Middle frontal gyrus (tissue), 1 donor: ENCODE results near the gene PCSK4.
"Not testable (repeated sequence)": the region's sequence is repeated elsewhere in the genome, so short reads cannot be mapped to it uniquely, and the experiment has no call there.

Source experiments
- DNase-seq: peaks from one replicate; pipeline ENCODE4 v3.0.0-alpha.2; 2015; ENCODE audit warnings: low spot score; ENCODE audit errors: extremely low spot score

The PCSK4 gene

DNA sequence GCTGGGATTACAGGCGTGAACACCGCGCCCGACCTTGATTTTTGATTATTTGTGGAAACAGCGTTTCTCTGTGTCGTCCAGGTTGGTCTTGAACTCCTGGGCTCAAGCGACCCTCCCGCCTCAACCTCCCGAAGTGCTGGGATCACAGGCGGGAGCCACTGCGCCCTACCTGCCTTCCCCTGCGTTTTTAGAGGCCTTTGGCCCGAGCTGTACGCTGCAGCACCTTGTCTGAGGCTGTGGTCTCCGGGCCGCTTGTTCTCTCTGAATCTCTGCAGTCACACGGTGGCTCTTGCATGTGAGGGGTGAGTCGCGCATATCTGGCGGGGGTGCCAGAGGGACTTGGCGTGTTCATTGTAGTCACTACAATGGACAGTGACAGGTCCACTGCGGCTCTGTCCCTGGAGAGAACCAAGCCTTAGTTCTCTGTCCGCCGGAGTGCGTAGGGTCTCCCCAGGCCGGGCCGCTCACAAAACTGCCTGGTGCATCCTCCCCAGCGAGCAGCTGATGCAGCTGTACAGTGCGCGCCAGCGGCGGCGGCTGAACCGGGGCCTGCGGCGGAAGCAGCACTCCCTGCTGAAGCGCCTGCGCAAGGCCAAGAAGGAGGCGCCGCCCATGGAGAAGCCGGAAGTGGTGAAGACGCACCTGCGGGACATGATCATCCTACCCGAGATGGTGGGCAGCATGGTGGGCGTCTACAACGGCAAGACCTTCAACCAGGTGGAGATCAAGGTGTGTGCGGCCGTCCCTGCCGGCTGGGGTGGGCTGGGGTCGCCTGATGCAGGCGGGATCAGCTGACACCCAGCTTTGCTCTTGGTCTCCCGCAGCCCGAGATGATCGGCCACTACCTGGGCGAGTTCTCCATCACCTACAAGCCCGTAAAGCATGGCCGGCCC is 50.4 kb downstream of the PCSK4 start:
- not testable (repeated sequence) for DNase-seq

DNA sequence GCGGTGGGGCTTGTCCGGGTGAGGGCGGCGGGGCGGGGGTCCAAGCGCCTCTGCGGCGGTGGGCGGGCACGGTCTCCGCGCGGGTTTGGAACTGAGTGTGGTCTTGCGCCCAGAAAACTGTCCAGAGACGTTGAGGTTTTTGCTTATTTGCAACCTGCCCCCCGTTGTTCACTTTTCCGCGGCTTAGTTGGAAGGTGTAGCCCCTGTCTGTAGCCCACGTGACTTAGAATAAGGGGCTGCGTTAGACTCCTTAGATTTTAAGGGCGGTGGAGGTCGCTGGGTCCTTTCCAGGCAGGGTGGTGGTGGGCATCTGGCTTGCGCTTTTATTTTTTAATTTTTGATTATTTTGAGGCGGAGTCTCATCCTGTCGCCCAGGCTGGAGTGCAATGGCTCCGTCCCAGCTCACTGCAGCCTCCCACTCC is 51.2 kb downstream of the PCSK4 start:
- DNase-seq: no peak

DNA sequence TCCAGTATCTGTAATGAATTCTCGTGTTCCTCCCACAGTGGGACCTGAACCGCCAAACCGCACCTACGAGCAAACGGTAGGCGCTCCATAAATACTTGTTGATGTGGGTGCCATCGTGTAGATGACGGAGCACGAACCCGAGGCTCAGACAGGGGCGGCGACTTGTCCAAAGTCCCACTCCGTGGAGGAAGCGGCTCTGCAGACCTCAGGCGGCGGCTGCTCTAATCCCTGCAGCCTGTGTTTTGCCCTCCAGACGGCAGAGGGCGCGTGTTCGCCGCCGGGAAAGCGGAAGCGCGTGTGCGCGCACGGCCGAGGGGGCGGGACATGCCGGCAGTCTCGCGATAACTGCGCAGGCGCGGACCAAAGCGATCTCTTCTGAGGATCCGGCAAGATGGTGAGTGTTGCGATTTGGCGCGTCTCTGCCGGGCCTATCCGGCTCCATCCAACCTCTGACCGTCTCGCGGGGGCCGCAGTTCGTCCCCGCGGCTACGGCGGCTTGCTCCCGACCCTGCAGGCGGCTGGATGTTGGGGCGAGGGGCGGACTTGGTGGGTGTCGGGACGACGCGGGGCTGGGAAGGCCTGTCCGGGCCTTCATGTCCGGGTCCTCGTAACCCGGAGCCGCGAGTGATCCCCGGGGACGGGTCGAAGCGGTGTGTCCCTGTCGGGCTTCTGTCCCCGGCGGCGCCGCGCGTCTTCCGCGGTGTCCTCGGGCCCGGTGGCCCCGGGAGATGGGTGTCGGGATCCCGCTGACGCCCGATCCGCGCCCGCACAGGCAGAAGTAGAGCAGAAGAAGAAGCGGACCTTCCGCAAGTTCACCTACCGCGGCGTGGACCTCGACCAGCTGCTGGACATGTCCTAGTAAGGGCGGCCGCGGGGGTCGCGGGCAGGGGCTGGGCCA is 51.9 kb downstream of the PCSK4 start, which contains the start of gene RPS15:
TSS of gene RPS15 (plus strand) at position 362 of the 898 bp plus-strand sequence. CDS start at position 392, 30 bp downstream.
- peak; percentile 91 for DNase-seq

DNA sequence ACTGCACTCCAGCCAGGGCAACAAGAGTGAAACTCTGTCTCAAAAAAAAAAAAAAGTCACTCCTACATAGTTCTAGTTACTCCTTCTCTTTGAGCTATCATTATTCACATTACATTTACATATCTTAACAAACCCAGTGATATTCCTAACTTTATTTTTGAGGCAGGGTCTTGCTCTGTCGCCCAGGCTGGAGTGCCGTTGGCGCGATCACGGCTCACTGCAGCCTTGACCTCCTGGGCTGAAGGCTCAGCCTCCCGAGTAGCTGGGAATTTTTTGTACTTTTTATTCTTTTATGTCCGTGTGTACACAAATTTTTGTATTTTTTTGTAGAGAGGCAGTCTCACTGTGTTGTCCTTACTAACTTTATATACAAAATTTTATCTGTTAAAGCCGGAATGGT is 52.5 kb downstream of the PCSK4 start:
- no peak for DNase-seq

DNA sequence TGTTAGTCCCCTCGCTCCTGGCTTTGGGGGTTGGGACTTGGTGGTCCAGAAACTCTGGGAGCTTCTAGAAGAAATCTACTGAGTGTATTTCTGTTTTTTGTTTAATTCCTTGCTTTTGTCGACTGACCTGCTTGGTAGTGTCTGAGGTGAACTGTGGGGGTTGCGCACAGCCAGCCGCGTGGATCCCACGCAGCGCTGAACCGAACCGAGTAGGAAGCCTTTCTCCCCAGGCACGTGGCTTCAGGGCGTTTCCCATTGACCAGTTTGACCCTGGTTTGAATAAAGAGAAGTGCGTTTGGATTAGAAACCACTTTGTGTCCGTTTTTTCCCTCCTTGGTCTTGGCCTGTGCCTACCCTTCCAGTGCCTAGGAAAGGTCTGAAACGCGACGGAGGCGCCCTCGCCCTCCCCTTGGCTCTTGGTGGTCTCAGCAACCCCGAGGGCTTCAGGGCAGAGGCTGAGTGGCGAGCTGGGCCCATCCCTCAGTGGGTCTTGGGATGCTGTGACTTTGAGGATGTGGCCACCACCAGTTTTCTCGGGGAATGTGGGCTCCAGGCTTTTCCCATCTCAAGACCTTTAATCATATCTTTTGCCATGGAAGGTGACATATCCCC is 54.7 kb downstream of the PCSK4 start:
- DNase-seq: no peak

DNA sequence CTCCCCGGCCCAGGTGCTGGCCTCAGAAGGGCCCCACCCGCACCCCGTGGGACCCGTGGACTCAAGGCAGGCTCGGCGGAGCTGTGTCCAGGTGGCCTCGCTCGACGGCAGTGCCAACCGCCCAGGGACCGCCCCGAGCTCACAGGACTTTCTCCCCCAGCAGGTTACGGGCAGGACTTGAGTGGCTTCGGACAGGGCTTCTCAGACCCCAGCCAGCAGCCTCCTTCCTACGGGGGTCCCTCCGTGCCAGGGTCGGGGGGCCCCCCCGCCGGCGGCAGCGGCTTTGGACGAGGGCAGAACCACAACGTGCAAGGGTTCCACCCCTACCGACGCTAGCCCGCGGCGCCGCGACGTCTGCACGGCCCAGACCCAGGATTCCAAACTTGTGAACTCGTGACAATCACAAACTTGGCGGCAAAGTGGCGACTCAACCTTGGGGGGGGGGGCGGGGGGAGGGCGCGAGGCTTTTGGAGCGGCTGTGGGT is 55.5 kb downstream of the PCSK4 start:
- DNase-seq: no peak

DNA sequence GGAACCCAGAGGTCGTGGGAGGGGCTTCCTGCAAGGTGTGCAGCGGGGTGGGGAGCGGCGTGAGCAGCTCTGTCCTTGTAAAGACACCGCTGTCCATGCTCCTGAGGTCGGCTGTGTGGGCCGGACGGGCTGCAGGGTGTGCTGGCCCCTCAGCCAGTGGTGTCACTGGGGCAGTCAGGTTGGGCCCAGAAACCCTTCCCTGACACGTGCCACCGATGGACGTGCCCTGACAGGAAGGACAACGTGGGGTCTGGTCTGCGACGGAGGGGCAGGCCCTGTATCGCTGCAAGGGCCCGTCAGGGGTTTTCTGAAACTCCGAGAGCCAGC is 56.1 kb downstream of the PCSK4 start:
- no peak for DNase-seq

DNA sequence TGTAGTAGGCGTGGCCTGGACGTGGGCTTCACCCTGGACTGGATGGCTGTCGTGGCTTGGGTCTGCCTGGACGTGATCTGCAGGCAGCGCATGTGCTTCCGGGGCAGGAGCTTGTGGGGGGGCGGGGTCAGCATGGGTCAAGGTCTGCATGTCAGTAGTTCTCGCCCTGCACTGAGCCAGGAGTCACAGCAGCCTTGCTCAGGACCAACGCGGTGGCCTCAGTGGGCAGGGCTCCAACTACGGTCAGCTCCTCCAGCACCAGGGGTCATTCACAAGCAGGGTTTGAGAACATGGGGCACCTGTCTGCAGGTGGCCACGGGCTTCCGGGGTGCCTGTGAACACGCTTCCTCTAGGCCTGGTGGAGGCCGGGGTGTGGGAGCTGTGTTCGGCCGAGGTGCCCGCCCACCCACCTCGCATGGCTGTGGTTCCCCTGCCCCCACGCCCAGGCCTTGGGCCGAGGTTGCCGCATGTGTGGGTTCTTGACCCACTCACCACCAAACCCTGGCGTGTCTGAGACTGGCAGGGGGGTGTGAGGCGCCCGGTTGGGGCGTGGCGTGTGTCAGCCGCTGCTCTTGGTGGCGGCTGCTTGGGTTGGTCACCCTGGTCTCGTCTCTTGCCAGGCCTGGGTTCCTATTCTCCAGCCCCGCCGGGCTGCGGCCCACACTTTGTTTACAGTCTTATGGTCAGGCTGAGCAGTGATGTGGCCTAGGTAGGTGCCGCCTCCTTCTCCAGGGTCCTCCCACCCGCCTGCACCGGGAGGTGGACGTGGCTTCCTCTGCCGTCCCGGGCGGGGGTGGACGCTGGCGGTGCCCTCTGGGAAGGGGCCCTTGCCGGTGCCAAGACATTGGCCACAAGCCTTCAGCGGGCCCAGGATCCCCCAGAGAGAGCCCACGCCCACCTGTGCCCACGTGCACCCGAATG is 56.8 kb downstream of the PCSK4 start:
- DNase-seq: no peak

DNA sequence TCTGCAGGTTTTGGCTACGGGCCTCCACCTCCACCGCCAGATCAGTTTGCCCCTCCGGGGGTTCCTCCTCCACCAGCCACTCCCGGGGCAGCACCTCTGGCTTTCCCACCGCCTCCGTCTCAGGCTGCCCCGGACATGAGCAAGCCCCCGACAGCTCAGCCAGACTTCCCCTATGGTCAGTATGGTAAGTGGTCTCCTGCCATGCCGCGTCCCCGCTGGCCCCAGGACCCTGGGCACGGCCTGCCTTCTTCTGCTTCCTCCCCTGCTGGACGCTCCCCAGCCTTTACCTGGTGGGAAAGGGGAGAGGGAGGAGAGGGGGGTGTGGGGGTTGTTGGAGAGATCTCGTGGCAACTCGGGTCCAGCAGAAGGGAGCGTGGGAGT is 57.7 kb downstream of the PCSK4 start:
- DNase-seq: no peak

DNA sequence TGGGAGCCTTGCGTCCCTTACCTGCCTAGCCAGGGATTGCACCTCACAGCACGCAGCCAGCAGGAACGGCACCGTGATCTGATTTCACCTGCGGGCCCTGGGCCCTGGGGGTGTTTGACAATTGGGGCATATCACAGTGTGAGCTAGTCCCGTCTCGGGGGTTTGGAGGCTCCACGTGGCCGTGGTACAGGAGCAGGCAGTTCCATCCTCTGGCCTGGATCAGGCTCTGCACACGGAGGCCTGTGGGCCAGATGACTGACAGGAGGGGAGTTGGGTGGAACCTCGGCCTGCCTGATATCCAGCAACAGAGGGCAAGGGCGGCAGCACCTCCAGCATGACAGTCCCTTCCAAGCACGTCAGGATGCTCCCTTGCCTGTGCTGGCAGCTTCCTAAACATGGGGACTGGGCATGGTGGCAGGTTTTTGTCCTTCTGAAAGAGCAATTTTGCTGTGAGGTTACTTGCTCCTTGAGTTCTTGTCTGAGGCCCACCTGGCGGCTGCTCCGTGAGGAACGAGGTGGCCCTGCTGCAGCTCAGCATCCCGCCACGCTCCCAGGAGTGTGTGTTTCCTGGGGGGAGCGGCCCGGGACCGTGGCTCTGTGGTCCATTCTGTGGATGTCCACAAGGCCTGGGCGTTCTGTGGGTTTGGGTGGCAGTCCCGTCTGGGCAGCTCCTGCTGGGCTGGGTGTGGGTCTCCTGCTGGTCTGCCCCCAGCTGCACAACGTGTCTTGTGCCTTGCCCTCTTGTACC is 58.2 kb downstream of the PCSK4 start:
- no peak for DNase-seq
